GM19238 (cell line): ENCODE data around the gene PCDHGA10.
"Not testable (repeated sequence)": the region's sequence is repeated elsewhere in the genome, so short reads cannot be mapped to it uniquely, and the experiment has no call there.

Experiments
- DNase-seq: peaks from one replicate; pipeline ENCODE4 v3.0.0; 2011; ENCODE audit warnings: low spot score; ENCODE audit not compliant: insufficient read length

PCDHGA10 gene

DNA sequence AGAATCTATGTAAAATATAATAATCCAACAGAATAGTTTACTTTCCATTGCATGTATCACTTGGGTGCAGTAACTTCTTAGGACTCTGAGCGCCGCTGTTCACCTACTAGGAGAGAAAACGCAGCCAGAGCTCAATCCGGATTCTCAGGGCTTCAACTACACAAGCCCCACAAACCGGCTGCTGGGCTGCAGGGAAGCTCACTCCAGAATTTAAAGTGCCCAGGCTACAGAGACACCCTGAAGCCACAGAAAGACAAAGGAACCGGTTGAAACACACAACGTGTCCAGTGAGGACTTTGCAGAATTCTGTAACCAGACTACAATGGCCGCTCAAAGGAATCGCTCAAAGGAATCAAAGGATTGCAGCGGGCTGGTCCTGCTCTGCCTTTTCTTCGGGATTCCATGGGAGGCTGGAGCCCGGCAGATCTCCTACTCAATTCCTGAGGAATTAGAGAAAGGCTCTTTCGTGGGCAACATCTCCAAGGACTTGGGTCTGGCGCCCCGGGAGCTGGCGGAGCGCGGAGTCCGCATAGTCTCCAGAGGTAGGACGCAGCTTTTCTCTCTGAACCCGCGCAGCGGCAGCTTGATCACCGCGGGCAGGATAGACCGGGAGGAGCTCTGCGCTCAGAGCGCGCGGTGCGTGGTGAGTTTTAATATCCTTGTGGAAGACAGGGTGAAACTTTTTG is at the start of gene PCDHGA10:
PCDHGA10 (plus strand) TSS at position 134 of the 686 bp plus-strand sequence; CDS start at position 323, 189 bp downstream.
- peak; percentile 55 for DNase-seq

DNA sequence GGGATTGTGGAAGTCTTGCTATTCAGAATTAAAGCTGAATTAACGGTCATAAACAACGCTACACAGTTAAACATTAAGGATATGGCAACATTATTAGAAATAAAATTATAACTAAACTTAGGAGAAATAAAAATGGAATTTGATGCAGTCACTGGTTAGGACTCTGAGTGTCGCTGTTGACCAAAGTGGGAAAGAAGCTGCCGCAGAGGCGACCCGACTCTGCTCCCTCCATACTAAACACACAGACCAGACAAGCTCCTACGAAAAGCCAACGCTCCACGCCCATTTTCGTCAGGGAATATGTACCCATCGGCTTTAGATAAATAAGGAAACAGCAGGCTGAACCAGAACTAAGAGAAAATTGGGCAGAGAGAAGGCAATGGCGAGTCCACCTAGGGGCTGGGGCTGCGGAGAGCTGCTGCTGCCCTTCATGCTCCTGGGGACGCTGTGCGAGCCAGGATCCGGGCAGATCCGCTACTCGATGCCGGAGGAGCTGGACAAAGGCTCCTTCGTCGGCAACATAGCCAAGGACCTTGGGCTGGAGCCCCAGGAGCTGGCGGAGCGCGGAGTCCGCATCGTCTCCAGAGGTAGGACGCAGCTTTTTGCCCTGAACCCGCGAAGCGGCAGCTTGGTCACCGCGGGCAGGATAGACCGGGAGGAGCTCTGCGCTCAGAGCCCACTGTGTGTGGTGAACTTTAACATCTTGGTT is 48.7 kb upstream of the PCDHGA10 start, which contains the start of gene PCDHGA5:
PCDHGA5 (plus strand) TSS at position 211 of the 709 bp plus-strand sequence; CDS start at position 380, 169 bp downstream.
- DNase-seq: no peak

DNA sequence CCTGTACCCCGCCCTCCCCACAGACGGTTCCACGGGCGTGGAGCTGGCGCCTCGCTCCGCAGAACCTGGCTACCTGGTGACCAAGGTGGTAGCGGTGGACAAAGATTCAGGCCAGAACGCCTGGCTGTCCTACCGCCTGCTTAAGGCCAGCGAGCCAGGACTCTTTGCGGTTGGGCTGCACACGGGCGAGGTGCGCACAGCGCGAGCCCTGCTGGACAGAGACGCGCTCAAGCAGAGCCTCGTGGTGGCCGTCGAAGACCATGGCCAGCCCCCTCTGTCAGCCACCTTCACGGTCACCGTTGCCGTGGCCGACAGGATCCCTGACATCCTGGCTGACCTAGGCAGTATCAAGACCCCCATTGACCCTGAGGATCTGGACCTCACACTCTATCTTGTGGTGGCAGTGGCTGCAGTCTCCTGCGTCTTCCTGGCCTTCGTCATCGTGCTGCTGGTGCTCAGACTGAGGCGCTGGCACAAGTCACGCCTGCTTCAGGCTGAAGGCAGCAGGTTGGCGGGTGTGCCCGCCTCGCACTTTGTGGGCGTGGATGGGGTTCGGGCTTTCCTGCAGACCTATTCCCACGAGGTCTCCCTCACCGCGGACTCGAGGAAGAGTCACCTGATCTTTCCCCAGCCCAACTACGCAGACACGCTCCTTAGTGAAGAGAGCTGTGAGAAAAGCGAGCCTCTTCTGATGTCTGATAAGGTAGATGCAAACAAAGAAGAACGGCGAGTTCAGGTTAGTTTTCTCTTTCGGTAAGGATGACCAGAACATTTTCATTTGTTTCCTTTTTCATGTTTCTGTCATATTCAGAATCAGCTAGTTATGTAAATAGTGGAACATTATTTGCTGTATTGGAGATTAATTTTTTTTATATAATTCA is 46.5 kb upstream of the PCDHGA10 start:
- DNase-seq: no peak

DNA sequence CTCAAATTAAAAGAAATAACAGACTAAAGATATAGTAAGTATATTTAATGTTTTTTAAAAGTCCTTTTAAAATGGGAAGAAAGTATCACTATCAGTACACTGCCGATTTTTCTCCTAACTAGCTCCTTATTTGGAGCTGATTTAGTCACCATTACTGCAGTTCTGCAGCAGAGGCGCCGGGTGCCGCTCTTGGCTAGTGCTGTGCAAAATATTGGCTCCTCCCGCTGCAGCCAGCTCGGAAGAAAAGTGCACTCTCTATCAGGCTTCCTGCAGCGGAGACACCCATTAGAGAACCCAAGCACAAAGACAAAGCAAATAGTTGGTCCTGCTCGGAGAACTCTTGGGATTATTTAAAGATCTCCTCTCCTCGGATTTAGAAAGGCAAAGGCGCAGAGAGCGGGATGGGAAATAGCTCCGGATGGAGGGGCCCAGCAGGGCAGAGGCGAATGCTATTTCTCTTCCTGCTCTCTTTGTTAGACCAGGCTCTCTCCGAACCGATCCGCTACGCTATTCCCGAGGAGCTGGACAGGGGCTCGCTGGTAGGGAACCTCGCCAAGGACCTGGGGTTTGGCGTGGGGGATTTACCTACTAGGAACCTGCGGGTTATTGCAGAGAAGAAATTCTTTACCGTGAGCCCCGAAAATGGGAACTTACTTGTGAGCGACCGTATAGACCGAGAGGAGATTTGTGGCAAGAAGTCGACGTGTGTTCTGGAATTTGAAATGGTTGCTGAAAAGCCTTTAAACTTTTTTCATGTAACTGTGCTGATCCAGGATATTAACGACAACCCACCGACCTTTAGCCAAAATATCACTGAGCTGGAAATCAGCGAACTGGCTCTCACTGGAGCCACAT is 42.6 kb upstream of the PCDHGA10 start, which contains the start of gene PCDHGB3:
PCDHGB3 (plus strand) TSS at position 249 of the 855 bp plus-strand sequence; CDS start at position 402, 153 bp downstream.
- DNase-seq: peak; percentile 21

DNA sequence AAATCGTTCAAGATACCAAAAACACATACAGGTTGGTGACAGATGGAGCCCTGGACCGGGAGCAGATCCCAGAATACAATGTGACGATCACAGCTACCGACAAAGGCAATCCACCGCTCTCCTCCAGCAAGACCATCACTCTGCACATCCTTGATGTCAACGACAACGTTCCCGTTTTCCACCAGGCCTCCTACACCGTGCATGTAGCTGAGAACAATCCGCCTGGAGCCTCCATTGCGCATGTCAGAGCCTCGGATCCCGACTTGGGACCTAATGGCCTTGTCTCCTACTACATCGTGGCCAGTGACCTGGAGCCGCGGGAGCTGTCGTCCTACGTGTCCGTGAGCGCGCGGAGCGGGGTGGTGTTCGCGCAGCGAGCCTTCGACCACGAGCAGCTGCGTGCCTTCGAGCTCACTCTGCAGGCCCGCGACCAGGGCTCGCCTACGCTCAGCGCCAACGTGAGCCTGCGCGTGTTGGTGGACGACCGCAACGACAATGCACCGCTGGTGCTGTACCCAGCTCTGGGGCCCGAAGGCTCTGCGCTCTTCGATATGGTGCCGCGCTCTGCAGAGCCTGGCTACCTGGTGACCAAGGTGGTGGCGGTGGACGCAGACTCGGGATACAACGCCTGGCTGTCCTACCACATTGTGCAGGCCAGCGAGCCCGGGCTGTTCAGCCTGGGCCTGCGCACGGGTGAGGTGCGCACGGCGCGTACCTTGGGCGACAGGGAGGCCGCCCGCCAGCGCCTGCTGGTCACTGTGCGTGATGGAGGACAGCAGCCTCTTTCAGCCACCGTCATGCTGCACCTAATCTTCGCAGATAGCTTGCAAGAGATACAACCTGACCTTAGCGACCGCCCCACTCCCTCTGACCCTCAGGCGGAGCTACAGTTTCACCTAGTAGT is 41.0 kb upstream of the PCDHGA10 start:
- DNase-seq: no peak

DNA sequence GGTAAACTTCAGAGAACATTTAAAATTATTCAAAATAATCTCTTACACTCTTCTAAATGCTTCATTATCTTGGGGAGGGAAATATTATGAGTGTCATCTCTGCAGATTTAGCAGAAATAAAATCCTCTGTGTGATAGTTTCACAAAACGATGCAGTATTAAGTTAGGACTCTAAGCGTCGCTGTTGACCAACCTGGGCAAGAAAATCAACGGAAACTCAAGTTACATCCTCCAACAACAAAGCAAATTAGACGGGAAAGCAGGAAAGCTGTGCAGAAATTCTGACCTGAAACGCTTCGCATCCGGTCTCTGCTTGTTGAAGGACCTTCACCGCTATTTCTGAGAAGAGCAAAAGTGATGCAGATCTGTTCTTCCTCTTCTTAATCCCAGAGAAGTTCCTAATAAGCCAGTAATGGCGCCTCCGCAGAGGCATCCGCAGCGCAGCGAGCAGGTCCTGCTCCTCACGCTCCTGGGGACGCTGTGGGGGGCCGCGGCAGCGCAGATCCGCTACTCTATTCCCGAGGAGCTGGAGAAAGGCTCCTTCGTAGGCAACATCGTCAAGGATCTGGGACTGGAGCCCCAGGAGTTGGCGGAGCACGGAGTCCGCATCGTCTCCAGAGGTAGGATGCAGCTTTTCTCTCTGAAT is 39.0 kb upstream of the PCDHGA10 start, which contains the start of gene PCDHGA6:
PCDHGA6 (plus strand) TSS at position 219 of the 645 bp plus-strand sequence; CDS start at position 412, 193 bp downstream.
- DNase-seq: no peak

DNA sequence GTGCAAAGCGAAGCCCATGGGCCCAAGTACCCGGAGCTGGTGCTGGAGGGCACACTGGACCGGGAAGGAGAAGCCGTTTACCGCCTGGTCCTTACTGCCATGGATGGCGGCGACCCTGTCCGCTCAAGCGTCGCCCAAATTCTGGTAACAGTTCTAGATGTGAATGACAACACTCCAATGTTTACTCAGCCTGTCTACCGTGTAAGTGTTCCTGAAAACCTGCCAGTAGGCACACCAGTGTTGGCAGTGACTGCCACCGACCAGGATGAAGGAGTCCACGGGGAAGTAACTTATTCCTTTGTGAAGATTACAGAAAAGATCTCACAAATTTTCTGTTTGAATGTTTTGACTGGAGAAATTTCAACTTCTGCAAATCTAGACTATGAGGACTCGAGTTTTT is 38.2 kb upstream of the PCDHGA10 start:
- DNase-seq: no peak

DNA sequence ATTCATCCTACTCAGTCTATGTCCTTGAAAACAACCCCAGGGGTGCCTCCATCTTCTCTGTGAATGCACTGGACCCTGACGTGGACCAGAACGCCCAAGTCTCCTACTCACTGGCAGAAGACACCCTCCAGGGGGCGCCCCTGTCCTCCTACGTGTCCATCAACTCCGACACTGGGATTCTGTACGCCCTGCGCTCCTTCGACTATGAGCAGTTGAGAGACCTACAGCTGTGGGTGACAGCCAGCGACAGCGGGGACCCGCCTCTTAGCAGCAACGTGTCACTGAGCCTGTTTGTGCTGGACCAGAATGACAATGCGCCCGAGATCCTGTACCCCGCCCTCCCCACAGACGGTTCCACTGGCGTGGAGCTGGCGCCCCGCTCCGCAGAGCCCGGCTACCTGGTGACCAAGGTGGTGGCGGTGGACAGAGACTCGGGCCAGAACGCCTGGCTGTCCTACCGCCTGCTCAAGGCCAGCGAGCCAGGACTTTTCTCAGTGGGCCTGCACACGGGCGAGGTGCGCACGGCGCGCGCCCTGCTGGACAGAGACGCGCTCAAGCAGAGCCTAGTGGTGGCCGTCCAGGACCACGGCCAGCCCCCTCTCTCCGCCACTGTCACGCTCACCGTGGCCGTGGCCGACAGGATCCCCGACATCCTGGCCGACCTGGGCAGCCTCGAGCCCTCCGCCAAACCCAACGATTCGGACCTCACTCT is 37.2 kb upstream of the PCDHGA10 start:
- DNase-seq: not testable (repeated sequence)

DNA sequence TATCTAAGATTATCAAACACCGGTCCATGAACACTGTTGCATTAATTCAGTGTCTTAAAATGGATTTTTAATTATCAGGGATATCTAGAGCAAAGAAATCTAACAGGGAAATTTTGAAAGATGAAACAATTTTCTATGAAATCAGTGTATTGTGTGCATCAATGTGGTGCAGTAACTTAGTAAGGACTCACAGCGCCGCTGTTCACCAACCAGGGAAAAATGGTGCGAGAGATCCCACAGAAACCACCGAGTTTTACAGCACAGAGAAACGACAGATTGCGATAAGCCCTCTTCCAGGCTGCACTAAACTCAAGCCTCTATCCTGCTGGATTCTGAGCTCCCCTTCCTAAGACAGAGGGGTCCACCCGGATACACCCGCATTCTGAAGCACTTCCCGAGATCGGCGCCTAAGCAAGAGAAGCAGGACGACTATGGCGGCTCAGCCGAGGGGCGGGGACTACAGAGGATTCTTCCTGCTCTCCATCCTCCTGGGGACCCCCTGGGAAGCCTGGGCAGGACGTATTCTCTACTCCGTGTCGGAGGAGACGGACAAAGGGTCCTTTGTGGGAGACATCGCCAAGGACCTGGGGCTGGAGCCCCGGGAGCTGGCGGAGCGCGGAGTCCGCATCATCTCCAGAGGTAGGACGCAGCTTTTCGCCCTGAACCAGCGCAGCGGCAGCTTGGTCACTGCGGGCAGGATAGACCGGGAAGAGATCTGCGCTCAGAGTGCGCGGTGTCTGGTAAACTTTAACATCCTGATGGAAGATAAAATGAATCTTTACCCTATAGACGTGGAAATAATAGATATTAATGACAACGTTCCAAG is 30.1 kb upstream of the PCDHGA10 start, which contains the start of gene PCDHGA7:
PCDHGA7 (plus strand) TSS at position 274 of the 826 bp plus-strand sequence; CDS start at position 432, 158 bp downstream.
- DNase-seq: no peak

DNA sequence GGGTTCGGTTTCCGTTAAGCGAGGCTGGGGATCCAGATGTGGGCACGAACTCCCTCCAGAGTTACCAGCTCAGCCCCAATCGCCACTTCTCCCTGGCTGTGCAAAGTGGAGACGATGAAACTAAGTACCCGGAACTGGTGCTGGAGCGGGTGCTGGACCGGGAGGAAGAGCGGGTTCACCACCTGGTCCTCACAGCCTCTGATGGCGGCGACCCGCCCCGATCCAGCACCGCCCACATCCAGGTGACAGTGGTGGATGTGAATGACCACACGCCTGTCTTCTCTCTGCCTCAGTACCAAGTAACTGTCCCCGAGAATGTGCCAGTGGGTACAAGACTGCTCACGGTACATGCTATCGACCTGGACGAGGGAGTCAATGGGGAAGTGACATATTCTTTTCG is 29.4 kb upstream of the PCDHGA10 start:
- DNase-seq: no peak

DNA sequence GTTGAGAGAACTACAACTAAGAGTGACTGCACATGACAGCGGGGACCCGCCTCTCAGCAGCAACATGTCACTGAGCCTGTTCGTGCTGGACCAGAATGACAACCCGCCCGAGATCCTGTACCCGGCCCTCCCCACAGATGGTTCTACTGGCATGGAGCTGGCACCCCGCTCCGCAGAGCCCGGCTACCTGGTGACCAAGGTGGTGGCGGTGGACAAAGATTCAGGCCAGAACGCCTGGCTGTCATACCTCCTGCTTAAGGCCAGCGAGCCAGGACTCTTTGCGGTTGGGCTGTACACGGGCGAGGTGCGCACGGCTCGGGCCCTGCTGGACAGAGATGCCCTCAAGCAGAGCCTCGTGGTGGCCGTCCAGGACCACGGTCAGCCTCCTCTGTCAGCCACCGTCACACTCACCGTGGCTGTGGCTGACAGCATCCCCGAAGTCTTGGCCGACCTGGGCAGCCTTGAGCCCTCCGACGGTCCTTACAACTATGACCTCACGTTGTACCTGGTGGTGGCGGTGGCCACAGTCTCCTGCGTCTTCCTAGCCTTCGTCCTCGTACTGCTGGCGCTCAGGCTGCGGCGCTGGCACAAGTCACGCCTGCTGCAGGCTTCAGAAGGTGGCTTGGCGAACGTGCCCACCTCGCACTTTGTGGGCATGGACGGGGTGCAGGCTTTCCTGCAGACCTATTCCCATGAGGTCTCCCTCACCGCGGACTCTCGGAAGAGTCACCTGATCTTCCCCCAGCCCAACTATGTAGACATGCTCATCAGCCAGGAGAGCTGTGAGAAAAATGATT is 28.1 kb upstream of the PCDHGA10 start:
- no peak for DNase-seq

DNA sequence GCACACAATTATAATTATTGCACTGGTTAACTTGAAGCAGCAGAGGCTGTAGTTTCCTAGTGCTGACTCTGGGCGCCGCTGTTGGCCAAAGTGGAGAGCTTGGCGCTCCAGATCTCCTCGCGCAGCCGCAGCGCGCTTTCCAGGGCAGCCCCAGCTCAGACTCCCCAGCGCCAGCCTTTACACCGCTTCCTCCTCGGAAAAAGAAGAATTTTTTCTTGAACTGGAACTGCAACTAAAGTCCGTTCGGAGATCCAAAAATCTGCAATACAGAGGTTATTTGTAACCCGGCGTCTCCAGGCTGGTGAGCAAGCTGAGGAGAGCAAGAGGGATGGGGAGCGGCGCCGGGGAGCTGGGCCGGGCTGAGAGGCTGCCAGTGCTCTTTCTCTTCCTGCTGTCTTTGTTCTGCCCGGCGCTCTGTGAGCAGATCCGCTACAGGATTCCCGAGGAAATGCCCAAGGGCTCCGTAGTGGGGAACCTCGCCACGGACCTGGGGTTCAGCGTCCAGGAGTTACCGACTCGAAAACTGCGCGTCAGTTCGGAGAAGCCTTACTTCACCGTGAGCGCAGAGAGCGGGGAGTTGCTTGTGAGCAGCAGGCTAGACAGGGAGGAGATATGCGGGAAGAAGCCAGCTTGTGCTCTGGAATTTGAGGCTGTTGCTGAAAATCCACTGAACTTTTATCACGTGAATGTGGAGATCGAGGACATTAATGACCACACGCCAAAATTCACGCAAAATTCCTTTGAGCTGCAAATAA is 25.1 kb upstream of the PCDHGA10 start, which contains the start of gene PCDHGB4:
PCDHGB4 (plus strand) TSS at position 142 of the 755 bp plus-strand sequence; CDS start at position 329, 187 bp downstream.
- DNase-seq: not testable (repeated sequence)

DNA sequence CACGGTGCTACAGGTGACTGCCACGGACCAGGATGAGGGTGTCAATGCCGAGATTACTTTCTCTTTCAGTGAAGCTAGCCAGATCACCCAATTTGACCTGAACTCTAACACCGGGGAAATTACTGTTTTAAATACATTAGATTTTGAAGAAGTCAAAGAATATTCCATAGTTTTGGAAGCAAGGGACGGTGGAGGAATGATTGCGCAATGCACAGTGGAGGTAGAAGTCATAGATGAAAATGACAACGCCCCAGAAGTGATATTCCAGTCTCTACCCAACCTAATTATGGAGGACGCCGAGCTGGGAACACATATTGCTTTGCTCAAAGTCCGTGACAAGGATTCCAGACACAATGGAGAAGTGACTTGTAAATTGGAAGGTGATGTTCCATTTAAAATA is 24.1 kb upstream of the PCDHGA10 start:
- DNase-seq: no peak

DNA sequence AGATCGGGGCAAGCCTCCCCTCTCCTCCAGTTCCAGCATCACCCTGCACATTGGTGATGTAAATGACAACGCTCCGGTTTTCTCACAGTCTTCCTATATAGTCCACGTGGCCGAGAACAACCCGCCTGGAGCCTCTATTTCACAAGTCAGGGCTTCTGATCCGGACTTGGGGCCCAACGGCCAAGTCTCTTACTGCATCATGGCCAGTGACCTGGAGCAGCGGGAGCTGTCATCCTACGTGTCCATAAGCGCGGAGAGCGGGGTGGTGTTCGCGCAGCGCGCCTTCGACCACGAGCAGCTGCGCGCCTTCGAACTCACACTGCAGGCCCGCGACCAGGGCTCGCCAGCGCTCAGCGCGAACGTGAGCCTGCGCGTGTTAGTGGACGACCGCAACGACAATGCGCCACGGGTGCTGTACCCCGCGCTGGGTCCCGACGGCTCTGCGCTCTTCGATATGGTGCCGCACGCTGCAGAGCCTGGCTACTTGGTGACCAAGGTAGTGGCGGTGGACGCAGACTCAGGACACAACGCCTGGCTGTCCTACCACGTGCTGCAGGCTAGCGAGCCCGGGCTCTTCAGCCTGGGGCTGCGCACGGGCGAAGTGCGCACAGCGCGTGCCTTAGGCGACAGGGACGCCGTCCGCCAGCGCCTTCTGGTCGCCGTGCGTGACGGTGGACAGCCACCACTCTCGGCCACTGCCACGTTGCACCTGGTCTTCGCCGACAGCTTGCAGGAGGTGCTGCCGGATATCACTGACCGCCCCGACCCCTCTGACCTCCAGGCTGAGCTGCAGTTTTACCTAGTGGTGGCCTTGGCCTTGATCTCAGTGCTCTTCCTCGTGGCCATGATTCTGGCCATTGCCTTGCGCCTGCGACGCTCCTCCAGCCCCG is 23.4 kb upstream of the PCDHGA10 start:
- DNase-seq: no peak
